Astrocyte of the cerebellum (primary cell): ENCODE measurements around the gene KATNA1.

Source experiments
- DNase-seq: peaks from one replicate; pipeline ENCODE4 v3.0.0-alpha.2; 2011; ENCODE audit warnings: low read depth
- H3K4me3 ChIP-seq: 2 replicates; pipeline ENCODE4 v1.5.1; 2011; ENCODE audit warnings: mild to moderate bottlenecking, low read depth, low read length, moderate library complexity
- in situ Hi-C: cut with HindIII; loops from 2 replicates; pipeline ENCODE4 v1.10.0; 2017; ENCODE audit warnings: low sequenced_read_pairs
- TF ChIP-seq, protein P1 (sequence below): IDR thresholded peaks from 2 replicates; pipeline ENCODE4 v1.5.1; 2012; ENCODE audit warnings: low read length, low read depth, moderate library complexity, mild to moderate bottlenecking; ENCODE audit errors: missing control alignments

The KATNA1 gene

DNA sequence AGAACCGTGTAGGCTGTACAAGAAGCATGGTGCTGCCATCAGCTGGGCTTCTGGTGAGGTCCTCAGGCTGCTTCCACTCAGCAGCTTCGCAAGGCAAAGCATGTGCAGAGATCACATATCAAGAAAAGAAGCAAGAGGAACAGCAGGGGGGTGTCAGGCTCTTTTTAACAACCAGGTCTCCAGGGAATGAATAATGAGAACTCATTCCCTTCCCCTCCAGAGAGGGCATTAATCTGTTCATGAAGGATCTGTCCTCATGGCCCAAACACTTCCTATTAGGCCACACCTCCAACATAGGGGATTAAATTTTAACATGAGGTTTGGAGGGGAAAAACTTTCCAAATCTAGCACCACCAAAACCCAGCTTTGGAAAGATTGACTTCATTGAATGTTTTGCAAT, 62.4 kb downstream of the KATNA1 start:
- DNase-seq = no peak

DNA sequence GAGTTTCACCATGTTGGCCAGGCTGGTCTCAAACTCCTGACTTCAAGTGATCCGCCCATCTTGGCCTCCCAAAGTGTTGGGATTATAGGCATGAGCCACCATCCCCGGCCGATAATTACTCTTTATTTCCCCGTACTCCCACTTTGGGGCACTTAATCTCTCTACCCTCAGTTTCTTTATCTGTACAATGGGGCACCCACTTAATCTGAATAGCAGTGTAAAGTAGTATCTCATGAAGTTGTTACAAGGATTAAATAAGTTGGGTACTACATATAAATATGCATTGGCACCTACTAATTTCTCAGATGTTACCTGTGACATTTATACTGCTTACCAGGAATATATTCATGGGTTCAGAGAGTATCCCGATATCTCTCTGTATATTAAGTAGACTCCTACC, 67.2 kb downstream of the KATNA1 start:
- DNase-seq = no peak
- TF ChIP-seq, protein P1, sequence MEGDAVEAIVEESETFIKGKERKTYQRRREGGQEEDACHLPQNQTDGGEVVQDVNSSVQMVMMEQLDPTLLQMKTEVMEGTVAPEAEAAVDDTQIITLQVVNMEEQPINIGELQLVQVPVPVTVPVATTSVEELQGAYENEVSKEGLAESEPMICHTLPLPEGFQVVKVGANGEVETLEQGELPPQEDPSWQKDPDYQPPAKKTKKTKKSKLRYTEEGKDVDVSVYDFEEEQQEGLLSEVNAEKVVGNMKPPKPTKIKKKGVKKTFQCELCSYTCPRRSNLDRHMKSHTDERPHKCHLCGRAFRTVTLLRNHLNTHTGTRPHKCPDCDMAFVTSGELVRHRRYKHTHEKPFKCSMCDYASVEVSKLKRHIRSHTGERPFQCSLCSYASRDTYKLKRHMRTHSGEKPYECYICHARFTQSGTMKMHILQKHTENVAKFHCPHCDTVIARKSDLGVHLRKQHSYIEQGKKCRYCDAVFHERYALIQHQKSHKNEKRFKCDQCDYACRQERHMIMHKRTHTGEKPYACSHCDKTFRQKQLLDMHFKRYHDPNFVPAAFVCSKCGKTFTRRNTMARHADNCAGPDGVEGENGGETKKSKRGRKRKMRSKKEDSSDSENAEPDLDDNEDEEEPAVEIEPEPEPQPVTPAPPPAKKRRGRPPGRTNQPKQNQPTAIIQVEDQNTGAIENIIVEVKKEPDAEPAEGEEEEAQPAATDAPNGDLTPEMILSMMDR = no peak
- no peak overlapping the region for H3K4me3 ChIP-seq
- in situ Hi-C loops = no loop called here

More for the DNA sequence above, 62.4 kb downstream of the KATNA1 start:
- H3K4me3 ChIP-seq = no peak overlapping the region
- in situ Hi-C loops = no loop called here
- TF ChIP-seq, protein P1 = no peak

DNA sequence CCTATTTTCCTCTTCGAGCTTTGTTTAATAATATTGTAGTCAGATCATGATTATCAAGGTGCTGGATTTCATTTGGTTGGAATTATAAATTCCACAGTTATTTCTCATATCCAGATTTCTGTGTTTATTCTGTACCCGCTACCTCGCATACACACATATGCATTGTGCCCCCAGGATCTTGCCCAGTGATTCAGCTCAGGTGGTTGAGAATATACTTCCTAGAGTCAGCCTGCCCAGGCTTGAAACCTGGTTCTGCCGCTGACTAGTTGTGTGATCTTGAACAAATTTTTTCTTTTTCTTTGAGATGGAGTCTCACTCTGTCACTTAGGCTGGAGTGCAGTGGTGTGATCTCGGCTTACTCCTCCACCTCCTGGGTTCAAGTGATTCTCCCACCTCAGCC, 67.6 kb downstream of the KATNA1 start:
- TF ChIP-seq, protein P1 = no peak
- no peak for DNase-seq
- in situ Hi-C loops = no loop called here
- no peak overlapping the region for H3K4me3 ChIP-seq

DNA sequence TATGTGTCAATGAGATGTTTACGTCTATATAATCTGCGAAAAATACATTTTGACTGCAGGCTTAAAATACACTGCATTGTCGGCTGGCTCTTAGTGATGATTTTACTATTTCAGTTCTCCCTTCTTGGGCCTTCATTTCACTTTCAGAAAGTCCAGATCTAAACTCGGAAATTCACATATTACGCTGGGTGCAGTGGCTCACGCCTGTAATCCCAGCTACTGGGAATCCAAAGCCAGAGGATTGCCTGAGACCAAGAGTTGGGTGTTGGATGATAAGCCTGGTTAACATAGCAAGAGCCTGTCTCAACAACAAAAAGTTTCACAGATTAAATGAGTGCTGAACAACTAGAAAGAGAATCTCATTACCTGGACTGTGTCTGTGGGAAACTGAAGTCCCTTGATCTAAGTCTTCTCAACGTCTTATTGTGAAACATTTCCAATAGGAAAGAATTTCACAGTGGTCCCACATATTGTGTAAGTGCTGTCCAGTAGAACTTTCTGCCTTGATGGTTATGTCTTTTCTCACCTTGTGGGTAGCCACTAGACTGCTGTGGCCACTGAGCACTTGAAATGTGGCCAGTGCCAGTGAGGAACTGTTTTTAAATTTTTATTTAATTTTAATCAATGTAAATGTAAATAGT, 80.4 kb downstream of the KATNA1 start:
- no peak overlapping the region for H3K4me3 ChIP-seq
- in situ Hi-C loops = no loop called here
- no peak for DNase-seq
- TF ChIP-seq, protein P1 = no peak

DNA sequence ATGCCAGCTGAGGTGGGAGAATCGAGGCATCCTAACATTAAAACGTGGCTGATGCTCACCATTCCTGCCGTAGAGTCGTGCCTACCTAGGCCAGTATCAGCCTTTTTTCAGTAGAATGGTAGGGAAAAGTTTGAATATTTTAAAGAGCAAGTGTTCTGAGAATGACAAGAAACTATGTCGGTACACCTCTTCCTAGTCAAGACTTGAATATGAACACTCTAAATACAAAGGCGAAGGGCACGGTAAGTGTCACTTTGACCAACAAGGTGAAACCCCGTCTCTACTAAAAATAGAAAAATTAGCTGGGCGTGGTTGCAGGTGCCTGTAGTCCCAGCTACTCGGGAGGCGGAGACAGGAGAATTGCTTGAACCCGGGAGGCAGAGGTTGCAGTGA, 81.3 kb downstream of the KATNA1 start:
- in situ Hi-C loops = no loop called here
- DNase-seq = no peak
- TF ChIP-seq, protein P1 = no peak

DNA sequence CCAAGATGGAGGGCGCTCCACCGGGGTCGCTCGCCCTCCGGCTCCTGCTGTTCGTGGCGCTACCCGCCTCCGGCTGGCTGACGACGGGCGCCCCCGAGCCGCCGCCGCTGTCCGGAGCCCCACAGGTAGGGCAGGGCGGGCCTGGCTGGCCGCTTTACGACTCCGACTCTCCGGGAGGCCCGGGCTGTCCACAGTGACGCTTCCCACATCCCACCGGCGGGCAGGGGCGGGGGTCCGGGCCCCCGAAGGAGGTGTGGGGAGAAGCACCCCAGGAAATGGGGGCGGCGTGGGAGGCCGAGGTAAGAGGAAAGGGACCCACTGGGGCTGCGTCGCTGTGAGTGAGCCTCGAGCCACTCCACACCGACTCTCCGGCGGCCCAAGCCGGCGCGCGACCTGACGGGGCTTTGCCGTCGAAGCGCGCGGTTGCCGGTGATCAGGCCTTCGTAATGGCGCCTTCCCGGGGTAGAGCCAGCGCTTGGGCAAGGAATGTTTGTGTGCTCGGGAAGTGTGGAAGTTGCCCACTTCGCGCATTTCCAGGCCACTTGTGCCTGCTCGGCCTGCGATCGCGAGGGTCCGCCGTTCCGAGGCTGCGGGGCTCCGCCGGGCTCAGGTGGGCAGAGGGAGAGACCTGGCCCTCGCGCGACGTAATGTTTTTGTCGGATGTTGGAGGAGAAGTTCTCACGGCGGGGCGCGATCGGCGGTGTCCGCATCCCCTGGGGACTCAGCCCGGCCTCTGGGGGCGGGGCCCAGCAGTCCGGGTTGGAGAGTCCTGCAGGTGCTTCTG, 81.9 kb downstream of the KATNA1 start:
- no peak for DNase-seq
- in situ Hi-C loops = no loop called here
- TF ChIP-seq, protein P1 = no peak
- H3K4me3 ChIP-seq = peak overlapping the region; percentile 85

More for the DNA sequence above, 81.3 kb downstream of the KATNA1 start:
- H3K4me3 ChIP-seq = peak overlapping the region; percentile 85
